ENCODE data around the gene IQSEC2. TPM values are rescaled to one million over a fixed set of nuclear protein-coding genes. Genes with fewer than 3 reads are reported as not detected.

Gene IQSEC2
- total RNA-seq, 1 donor from 2014 or later = 8.0 TPM

DNA sequence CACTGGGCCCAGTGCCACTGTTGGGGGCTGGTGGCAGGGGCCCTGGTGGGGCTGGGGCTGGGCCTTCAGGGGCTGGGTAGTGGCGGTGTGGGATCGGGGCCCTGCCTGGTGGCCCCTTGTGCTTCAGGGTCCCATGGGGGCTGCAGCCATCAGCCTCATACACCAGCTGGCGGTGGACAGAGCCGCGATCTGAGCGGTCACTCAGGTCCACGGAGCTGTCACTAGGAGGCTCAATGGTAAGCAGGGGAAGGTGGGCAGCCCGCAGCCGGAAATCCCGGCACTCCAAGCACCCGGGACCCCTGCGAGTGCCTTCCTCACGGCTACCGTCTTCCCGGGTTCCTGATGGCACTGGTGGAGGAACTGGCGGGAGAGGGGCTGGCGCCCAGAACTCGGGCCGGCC is 30.8 kb downstream of the IQSEC2 start:
- TF ChIP-seq, protein P1, sequence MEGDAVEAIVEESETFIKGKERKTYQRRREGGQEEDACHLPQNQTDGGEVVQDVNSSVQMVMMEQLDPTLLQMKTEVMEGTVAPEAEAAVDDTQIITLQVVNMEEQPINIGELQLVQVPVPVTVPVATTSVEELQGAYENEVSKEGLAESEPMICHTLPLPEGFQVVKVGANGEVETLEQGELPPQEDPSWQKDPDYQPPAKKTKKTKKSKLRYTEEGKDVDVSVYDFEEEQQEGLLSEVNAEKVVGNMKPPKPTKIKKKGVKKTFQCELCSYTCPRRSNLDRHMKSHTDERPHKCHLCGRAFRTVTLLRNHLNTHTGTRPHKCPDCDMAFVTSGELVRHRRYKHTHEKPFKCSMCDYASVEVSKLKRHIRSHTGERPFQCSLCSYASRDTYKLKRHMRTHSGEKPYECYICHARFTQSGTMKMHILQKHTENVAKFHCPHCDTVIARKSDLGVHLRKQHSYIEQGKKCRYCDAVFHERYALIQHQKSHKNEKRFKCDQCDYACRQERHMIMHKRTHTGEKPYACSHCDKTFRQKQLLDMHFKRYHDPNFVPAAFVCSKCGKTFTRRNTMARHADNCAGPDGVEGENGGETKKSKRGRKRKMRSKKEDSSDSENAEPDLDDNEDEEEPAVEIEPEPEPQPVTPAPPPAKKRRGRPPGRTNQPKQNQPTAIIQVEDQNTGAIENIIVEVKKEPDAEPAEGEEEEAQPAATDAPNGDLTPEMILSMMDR (IDR thresholded peaks at IDR 0.05) = no peak
- Mint-ChIP-seq H3K9me3 (ENCODE audit: low read depth) (peaks cover 9% of the 10 kb centered on the region), H3K27me3 (ENCODE audit: low read depth) (no peaks in the 10 kb centered on the region), H3K4me1 (ENCODE audit: low read depth) (no peaks in the 10 kb centered on the region), H3K4me3 (ENCODE audit: unreplicated experiment) (no peak overlapping the region), H3K36me3 (ENCODE audit: low read depth) (peaks cover 8% of the 10 kb centered on the region), H3K27ac (ENCODE audit: unreplicated experiment) (no peak overlapping the region)
- DNase-seq (ENCODE audit: low spot score) = no peak

DNA sequence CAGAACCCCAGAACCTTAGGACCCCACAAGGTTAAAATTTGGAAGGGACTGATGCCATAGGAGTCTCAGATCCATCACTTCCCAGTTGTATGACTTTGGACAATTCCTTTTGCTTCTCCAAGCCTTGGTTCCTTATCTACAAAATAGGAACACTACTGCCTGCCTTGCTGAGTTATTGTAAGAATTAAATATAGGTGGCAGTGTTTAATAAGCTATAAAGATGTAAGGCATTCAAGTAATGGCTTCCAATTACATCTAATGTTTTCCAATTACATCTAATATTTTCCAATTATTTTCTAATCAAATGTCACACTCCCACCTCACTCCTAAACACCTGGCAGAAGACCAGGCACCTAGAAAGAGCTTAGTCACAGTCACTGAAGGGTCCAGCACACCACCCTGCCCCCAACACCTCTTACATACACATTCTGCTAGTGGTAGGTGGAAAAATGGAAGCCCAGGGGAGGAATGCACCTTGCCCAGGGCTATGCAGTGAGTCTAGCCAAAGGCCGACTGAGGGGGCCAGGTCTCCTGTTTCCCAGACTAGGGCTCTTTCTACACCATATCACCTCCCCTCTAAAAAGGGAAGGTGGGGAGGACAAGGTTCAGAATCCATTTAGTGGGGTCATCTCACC is 31.9 kb downstream of the IQSEC2 start:
- H3K36me3 Mint-ChIP-seq (ENCODE audit: low read depth) = peaks cover 8% of the 10 kb centered on the region
- H3K27me3 Mint-ChIP-seq (ENCODE audit: low read depth) = no peaks in the 10 kb centered on the region
- no peak overlapping the region for H3K27ac Mint-ChIP-seq (ENCODE audit: unreplicated experiment)
- TF ChIP-seq, protein P1 (IDR thresholded peaks at IDR 0.05) = peak; percentile 52
- no peak overlapping the region for H3K4me3 Mint-ChIP-seq (ENCODE audit: unreplicated experiment)
- H3K9me3 Mint-ChIP-seq (ENCODE audit: low read depth) = peaks cover 9% of the 10 kb centered on the region
- DNase-seq (ENCODE audit: low spot score) = peak; percentile 27
- H3K4me1 Mint-ChIP-seq (ENCODE audit: low read depth) = no peaks in the 10 kb centered on the region

DNA sequence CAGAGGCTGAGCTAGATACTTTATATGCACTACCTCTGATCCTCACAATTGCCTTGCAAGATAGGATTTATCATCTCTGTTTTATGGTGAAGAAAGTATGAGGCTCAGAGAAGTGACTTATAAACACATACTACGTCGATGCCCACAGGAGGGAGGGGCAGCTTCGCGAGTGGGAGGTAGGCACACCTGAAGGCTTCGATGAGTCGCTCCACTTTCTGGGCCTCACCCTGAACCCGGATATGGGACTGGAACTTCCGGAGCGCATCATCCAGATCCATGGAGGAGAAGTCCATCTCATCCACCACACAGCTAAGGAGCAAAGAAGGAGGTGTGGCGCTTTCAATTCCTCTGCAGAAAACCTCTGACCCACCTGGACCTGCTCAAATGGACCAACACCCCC is 33.5 kb downstream of the IQSEC2 start:
- Mint-ChIP-seq H3K27me3 (ENCODE audit: low read depth) (no peaks in the 10 kb centered on the region), H3K4me3 (ENCODE audit: unreplicated experiment) (no peak overlapping the region), H3K4me1 (ENCODE audit: low read depth) (no peaks in the 10 kb centered on the region), H3K36me3 (ENCODE audit: low read depth) (peaks cover 5% of the 10 kb centered on the region), H3K9me3 (ENCODE audit: low read depth) (peaks cover 3% of the 10 kb centered on the region), H3K27ac (ENCODE audit: unreplicated experiment) (no peak overlapping the region)
- DNase-seq (ENCODE audit: low spot score) = peak; percentile 77
- TF ChIP-seq, protein P1 (IDR thresholded peaks at IDR 0.05) = no peak

DNA sequence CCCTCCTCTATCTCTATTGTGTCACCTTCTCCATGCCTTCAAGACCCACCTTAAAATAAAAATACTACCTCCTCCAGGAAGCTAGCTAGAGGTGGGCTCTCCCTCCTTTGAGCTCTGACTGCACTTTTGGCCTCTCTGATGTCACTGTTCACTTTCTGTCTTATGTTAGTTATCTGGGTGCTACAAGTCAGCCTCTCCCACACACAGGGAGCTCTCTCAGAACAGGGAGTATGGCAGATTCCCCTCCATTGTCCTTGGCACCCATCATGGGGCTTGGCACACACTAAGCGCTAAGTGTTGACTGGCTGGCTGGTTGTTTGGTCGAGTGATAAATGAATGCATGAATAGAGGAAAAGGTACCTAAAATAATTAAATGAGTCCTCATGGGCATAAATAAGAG is 35.2 kb downstream of the IQSEC2 start:
- no peak overlapping the region for H3K4me3 Mint-ChIP-seq (ENCODE audit: unreplicated experiment)
- DNase-seq (ENCODE audit: low spot score) = peak; percentile 10
- peaks cover 4% of the 10 kb centered on the region for H3K36me3 Mint-ChIP-seq (ENCODE audit: low read depth)
- no peaks in the 10 kb centered on the region for H3K9me3 Mint-ChIP-seq (ENCODE audit: low read depth)
- TF ChIP-seq, protein P1 (IDR thresholded peaks at IDR 0.05) = no peak
- no peaks in the 10 kb centered on the region for H3K27me3 Mint-ChIP-seq (ENCODE audit: low read depth)
- no peak overlapping the region for H3K27ac Mint-ChIP-seq (ENCODE audit: unreplicated experiment)
- no peaks in the 10 kb centered on the region for H3K4me1 Mint-ChIP-seq (ENCODE audit: low read depth)

DNA sequence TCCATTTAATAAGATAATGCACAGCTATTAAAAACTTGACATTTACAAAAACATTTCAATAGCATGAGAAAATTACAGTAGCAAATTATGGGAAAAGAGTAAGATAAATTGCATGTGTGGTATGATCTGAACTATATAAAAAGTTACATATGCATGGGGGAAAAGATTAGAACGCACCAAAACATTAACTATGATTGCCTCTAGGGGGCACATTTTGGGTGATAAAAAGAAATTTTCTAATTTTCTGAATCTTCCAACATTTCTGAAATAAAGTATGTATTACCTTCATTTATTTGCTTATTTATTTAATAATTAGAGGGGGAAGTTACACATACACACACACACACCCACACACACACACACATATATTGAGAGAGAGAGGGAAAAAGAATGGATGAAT is 36.8 kb downstream of the IQSEC2 start:
- H3K36me3 Mint-ChIP-seq (ENCODE audit: low read depth) = peaks cover 4% of the 10 kb centered on the region
- H3K4me3 Mint-ChIP-seq (ENCODE audit: unreplicated experiment) = no peak overlapping the region
- H3K27ac Mint-ChIP-seq (ENCODE audit: unreplicated experiment) = no peak overlapping the region
- H3K27me3 Mint-ChIP-seq (ENCODE audit: low read depth) = no peaks in the 10 kb centered on the region
- DNase-seq (ENCODE audit: low spot score) = no peak
- H3K9me3 Mint-ChIP-seq (ENCODE audit: low read depth) = no peaks in the 10 kb centered on the region
- H3K4me1 Mint-ChIP-seq (ENCODE audit: low read depth) = no peaks in the 10 kb centered on the region
- TF ChIP-seq, protein P1 (IDR thresholded peaks at IDR 0.05) = peak; percentile 66
